Keratinocyte (primary cell): ENCODE results near the gene BAHD1. TPM values are rescaled to one million over a fixed set of nuclear protein-coding genes. Genes with fewer than 3 reads are reported as not detected.

ENCODE experiments used
- DNase-seq: peaks from one replicate; pipeline ENCODE4 v3.0.0-alpha.2; 2011; ENCODE audit warnings: low read depth, missing footprints, low spot score
- FAIRE-seq: peaks from 2 replicates; lab custom pipeline; 2011; peaks lifted over from hg19 to GRCh38; lab: Jason Lieb, UNC
- H2AFZ ChIP-seq: 2 replicates; pipeline ENCODE4 v1.6.0; 2012; ENCODE audit warnings: low read length, control low read depth, inconsistent platforms; ENCODE audit not compliant: control insufficient read depth
- H3K27ac ChIP-seq: 2 replicates; pipeline ENCODE4 v1.5.1; 2011; ENCODE audit warnings: low read length; ENCODE audit not compliant: control insufficient read depth, insufficient read depth
- H3K27me3 ChIP-seq: 3 replicates; pipeline ENCODE4 v1.6.0; 2011; ENCODE audit warnings: low read length; ENCODE audit not compliant: control insufficient read depth, insufficient read depth; ENCODE audit errors: extremely low read depth
- H3K36me3 ChIP-seq, 2 experiments: 2 replicates in 1 of 2; 3 replicates in 1 of 2; pipeline ENCODE4 v1.5.1; 2011; ENCODE audit warnings: low read length in 2 of 2, mild to moderate bottlenecking in 1 of 2; ENCODE audit not compliant: control insufficient read depth in 2 of 2, insufficient read depth in 2 of 2; ENCODE audit errors: extremely low read depth in 1 of 2
- H3K4me1 ChIP-seq: 3 replicates; pipeline ENCODE4 v1.5.1; 2011; ENCODE audit warnings: low read length; ENCODE audit not compliant: control insufficient read depth, insufficient read depth; ENCODE audit errors: extremely low read depth
- H3K4me2 ChIP-seq: 3 replicates; pipeline ENCODE4 v1.6.0; 2011; ENCODE audit warnings: low read depth, low read length; ENCODE audit not compliant: control insufficient read depth, insufficient read depth; ENCODE audit errors: extremely low read depth
- H3K4me3 ChIP-seq, 3 experiments: fragments of 200-600 bp in 1 of 3; sonication (generic) in 1 of 3; 2 replicates in 2 of 3; 3 replicates in 1 of 3; pipeline ENCODE4 v1.5.1; 2011 to 2016; ENCODE audit warnings: low read length in 3 of 3, mild to moderate bottlenecking in 3 of 3, control low read depth in 2 of 3, inconsistent platforms in 1 of 3, low read depth in 1 of 3, mixed read lengths in 1 of 3, mixed run types in 1 of 3, moderate library complexity in 1 of 3; ENCODE audit not compliant: control insufficient read depth in 2 of 3, insufficient read depth in 2 of 3; ENCODE audit errors: extremely low read depth in 1 of 3
- H3K79me2 ChIP-seq: 2 replicates; pipeline ENCODE4 v1.6.0; 2012; ENCODE audit warnings: low read length; ENCODE audit not compliant: control insufficient read depth, insufficient read depth
- H3K9ac ChIP-seq: 3 replicates; pipeline ENCODE4 v1.6.0; 2011; ENCODE audit warnings: low read length; ENCODE audit not compliant: control insufficient read depth, insufficient read depth; ENCODE audit errors: extremely low read depth
- H3K9me1 ChIP-seq: 3 replicates; pipeline ENCODE4 v1.6.0; 2011; ENCODE audit warnings: low read length; ENCODE audit not compliant: control insufficient read depth, insufficient read depth; ENCODE audit errors: extremely low read depth
- H3K9me3 ChIP-seq: 2 replicates; pipeline ENCODE4 v1.5.1; 2012; ENCODE audit warnings: low read depth, low read length; ENCODE audit not compliant: control insufficient read depth
- H4K20me1 ChIP-seq: 3 replicates; pipeline ENCODE4 v1.6.0; 2011; ENCODE audit warnings: low read length; ENCODE audit not compliant: control insufficient read depth, insufficient read depth; ENCODE audit errors: extremely low read depth
- EZH2 ChIP-seq: IDR thresholded peaks from one replicate; pipeline ENCODE4 v1.6.1; 2012; ENCODE audit warnings: inconsistent platforms, mild to moderate bottlenecking, low read length, moderate library complexity
- dilution Hi-C: fragments of 300-500 bp; cut with MboI; formaldehyde crosslinking; loops from one replicate; pipeline ENCODE4 v1.7.0; 2020; ENCODE audit warnings: low sequenced_read_pairs; ENCODE audit not compliant: extremely low pct_ligation_motif_present
- polyA plus RNA-seq, 5 experiments: library from polyadenylated mRNA; depleted of rRNA in 3 of 5; stranded (reverse) in 3 of 5; stranded (forward) in 1 of 5; unstranded in 1 of 5; fragments of >200 nt; gene quantifications; 1 replicate in 1 of 5; 2 replicates in 3 of 5; 3 replicates in 1 of 5; pipeline versions ENCODE4 v1.2.1 to v1.2.3, GENCODE V29; 2011 to 2012; ENCODE audit warnings: missing spikeins in 2 of 5, low read depth in 1 of 5, low replicate concordance in 1 of 5
- TF ChIP-seq, protein P1 (sequence below), 3 experiments: IDR thresholded peaks in 1 of 3; conservative IDR thresholded peaks in 1 of 3; optimal IDR thresholded peaks in 1 of 3; 2 replicates in 2 of 3; 3 replicates in 1 of 3; pipeline versions ENCODE3 to v1.5.1; 2011; ENCODE audit warnings: low read length in 3 of 3, mild to moderate bottlenecking in 3 of 3, moderate library complexity in 2 of 3, control low read depth in 1 of 3, inconsistent platforms in 1 of 3; ENCODE audit not compliant: insufficient read depth in 2 of 3; ENCODE audit errors: extremely low read depth in 1 of 3

The BAHD1 gene
- polyA plus RNA-seq, 1 donor (not counting 4 experiments of a cell fraction or from before 2014, with no cell fraction given): 4.8 TPM

DNA sequence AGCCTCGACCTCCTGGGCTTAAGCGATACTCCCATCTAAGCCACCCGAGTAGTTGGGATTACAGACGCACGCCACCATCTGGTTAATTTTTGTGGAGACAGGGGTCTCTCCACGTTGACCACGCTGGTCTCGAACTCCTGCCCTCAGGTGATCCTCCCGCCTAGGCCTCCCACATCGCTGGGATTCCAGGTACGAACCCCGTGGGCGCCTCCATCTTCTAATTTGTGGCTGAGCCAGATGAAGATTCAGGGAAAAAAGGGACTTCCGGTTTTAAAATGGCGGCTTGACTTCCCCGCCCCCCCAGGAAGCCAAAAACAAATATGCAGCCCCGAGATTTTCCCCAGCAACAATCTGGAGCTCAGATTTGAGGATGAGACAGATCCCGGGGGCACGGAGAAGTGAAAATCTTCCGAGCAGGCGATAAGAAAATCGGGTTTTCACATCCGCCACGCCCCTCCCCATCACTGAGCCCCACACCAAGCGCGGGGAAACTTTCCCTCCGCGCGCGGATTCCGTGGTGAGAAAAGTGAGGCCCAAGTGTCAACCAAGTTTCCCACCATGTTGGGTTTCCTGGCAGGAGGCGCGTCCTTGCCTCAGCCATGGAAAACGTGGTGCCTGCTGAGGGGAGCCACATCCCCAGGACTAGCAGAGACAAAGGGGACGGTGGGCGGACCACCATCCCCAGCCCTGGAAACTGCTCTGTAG lies 45.5 kb downstream of the BAHD1 start:
- H3K4me2 ChIP-seq: no peak overlapping the region
- H3K27ac ChIP-seq: no peak overlapping the region
- no peak for TF ChIP-seq EZH2
- TF ChIP-seq, protein P1, sequence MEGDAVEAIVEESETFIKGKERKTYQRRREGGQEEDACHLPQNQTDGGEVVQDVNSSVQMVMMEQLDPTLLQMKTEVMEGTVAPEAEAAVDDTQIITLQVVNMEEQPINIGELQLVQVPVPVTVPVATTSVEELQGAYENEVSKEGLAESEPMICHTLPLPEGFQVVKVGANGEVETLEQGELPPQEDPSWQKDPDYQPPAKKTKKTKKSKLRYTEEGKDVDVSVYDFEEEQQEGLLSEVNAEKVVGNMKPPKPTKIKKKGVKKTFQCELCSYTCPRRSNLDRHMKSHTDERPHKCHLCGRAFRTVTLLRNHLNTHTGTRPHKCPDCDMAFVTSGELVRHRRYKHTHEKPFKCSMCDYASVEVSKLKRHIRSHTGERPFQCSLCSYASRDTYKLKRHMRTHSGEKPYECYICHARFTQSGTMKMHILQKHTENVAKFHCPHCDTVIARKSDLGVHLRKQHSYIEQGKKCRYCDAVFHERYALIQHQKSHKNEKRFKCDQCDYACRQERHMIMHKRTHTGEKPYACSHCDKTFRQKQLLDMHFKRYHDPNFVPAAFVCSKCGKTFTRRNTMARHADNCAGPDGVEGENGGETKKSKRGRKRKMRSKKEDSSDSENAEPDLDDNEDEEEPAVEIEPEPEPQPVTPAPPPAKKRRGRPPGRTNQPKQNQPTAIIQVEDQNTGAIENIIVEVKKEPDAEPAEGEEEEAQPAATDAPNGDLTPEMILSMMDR (optimal IDR thresholded peaks at IDR 0.05 in 1 of 3, IDR thresholded peaks at IDR 0.05 in 1 of 3, conservative IDR thresholded peaks at IDR 0.05 in 1 of 3; ENCODE audit: extremely low read depth in 1 of 3, insufficient read depth in 2 of 3, low read length in 3 of 3): no peak
- H3K4me3 ChIP-seq: no peak overlapping the region
- no peaks in the 10 kb centered on the region for H3K9me3 ChIP-seq
- DNase-seq: no peak
- no peaks in the 10 kb centered on the region for H3K9me1 ChIP-seq
- no peaks in the 10 kb centered on the region for H4K20me1 ChIP-seq
- no peaks in the 10 kb centered on the region for H3K27me3 ChIP-seq
- dilution Hi-C loops: no loop called here
- H3K9ac ChIP-seq: no peak overlapping the region
- H2AFZ ChIP-seq: no peak overlapping the region
- no peaks in the 10 kb centered on the region for H3K36me3 ChIP-seq
- no peaks in the 10 kb centered on the region for H3K4me1 ChIP-seq
- H3K79me2 ChIP-seq: no peaks in the 10 kb centered on the region
- no peak for FAIRE-seq

DNA sequence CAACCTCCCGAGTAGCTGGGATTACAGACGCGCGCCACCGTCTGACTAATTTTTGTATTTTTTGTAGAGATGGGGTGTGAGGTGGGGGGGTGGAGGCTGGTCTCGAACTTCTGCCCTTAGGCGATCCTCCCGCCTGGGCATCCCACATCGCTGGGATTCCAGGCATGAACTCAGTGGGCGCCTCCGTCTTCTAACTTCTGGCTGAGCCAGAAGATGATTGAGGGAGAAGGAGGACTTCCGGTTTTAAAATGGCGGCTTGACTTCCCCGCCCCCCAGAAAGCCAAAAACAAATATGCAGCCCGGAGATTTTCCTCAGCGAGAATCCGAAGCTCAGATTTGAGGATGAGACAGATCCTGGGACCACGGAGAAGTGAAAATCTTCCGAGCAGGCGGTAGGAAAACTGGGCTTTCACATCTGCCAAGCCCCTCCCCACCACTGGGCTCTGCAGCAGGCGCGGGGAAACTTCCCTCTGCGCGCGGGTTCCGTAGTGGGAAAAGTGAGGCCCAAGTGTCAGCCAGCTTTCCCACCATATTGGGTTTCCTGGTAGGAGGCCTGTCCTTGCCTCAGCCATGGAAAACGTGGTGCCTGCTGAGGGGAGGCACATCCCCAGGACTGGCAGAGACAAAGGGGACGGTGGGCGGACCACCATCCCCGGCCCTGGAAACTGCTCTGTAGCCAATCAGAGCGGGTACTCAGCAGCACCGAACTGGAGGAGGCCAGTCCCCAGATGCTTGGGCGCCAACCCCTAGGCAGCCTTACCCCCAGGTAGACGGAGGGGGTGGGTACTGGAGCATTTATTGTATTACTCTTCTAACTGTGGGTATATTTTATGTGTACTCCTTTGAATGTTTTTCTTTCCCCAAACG lies 47.3 kb downstream of the BAHD1 start:
- dilution Hi-C loops: no loop called here
- Histone ChIP-seq H3K36me3 (no peaks in the 10 kb centered on the region), H3K9me3 (no peaks in the 10 kb centered on the region), H3K4me2 (no peak overlapping the region), H4K20me1 (no peaks in the 10 kb centered on the region), H3K9me1 (no peaks in the 10 kb centered on the region), H2AFZ (no peak overlapping the region), H3K4me3 (no peak overlapping the region), H3K9ac (no peak overlapping the region), H3K27ac (no peak overlapping the region), H3K4me1 (peaks cover 4% of the 10 kb centered on the region), H3K27me3 (no peaks in the 10 kb centered on the region), H3K79me2 (no peaks in the 10 kb centered on the region)
- FAIRE-seq: no peak
- TF ChIP-seq EZH2: no peak
- TF ChIP-seq, protein P1 (optimal IDR thresholded peaks at IDR 0.05 in 1 of 3, IDR thresholded peaks at IDR 0.05 in 1 of 3, conservative IDR thresholded peaks at IDR 0.05 in 1 of 3; ENCODE audit: extremely low read depth in 1 of 3, insufficient read depth in 2 of 3, low read length in 3 of 3): no peak
- no peak for DNase-seq
